SK-N-MC (cell line): Measurements from ENCODE around the gene TIMM10.
A peak's percentile ranks its signal among the peaks of the same experiment; 100 is the strongest.
"Not testable (repeated sequence)": the region's sequence is repeated elsewhere in the genome, so short reads cannot be mapped to it uniquely, and the experiment has no call there.

Experiments
- DNase-seq: peaks from one replicate; pipeline ENCODE4 v3.0.0-alpha.2; 2011; ENCODE audit warnings: low read depth, low spot score
- H3K27ac ChIP-seq: fragments of 200-600 bp; sonication (generic); 2 replicates; pipeline ENCODE4 v1.5.1; 2016; ENCODE audit warnings: mixed run types
- H3K36me3 ChIP-seq: fragments of 200-600 bp; sonication (generic); 2 replicates; pipeline ENCODE4 v1.6.1; 2017; ENCODE audit warnings: antibody characterized with exemption, low read length, mixed read lengths; ENCODE audit not compliant: insufficient read depth
- H3K4me3 ChIP-seq: fragments of 200-600 bp; sonication (generic); 2 replicates; pipeline ENCODE4 v1.5.1; 2016
- H3K9ac ChIP-seq: fragments of 200-600 bp; sonication (generic); 2 replicates; pipeline ENCODE4 v1.8.0; 2017; ENCODE audit warnings: mixed run types, mixed read lengths; ENCODE audit not compliant: insufficient read length
- H3K9me3 ChIP-seq: fragments of 200-600 bp; sonication (generic); 2 replicates; pipeline ENCODE4 v1.6.1; 2017; ENCODE audit warnings: low read depth, mild to moderate bottlenecking, antibody characterized with exemption, low read length, moderate library complexity, mixed read lengths
- EZH2 ChIP-seq: fragments of 200-600 bp; sonication (generic); IDR thresholded peaks from one replicate; pipeline ENCODE4 v1.6.1; 2017; ENCODE audit warnings: antibody characterized with exemption
- FOXP2 ChIP-seq: optimal IDR thresholded peaks from 2 replicates; pipeline ENCODE3; 2011; ENCODE audit warnings: mild to moderate bottlenecking, moderate library complexity; ENCODE audit not compliant: insufficient read depth; ENCODE audit errors: extremely low read length, control extremely low read depth
- POLR2AphosphoS5 ChIP-seq: IDR thresholded peaks from 2 replicates; pipeline ENCODE4 v1.6.1; 2012; ENCODE audit warnings: mild to moderate bottlenecking, low read depth, low read length, borderline replicate concordance

The TIMM10 gene

DNA sequence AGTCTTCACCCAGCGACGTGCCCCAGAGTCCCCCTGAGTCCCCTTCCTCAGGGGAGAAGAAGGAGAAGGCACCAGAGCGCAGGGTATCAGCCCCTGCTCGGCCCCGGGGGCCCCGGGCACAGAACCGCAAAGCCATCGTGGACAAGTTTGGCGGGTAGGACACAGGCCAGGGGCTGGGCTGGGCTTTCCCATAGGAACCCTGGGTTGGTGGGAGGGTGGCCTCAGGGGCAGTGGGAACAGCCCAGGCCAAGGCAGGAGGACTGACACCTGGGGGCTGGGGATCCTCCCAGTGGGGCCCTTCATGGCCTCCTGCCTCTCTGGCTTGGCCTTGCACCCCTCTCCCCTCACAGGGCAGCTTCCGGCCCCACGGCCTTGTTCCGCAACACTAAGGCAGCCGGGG, 15.3 kb upstream of the TIMM10 start:
- no peak for DNase-seq
- no peaks in the 10 kb centered on the region for H3K36me3 ChIP-seq
- H3K27ac ChIP-seq, result no peak overlapping the region
- H3K9ac ChIP-seq, result no peak overlapping the region
- TF ChIP-seq EZH2 (no peak), FOXP2 (no peak), POLR2AphosphoS5 (no peak)
- H3K9me3 ChIP-seq, result no peaks in the 10 kb centered on the region
- no peak overlapping the region for H3K4me3 ChIP-seq

DNA sequence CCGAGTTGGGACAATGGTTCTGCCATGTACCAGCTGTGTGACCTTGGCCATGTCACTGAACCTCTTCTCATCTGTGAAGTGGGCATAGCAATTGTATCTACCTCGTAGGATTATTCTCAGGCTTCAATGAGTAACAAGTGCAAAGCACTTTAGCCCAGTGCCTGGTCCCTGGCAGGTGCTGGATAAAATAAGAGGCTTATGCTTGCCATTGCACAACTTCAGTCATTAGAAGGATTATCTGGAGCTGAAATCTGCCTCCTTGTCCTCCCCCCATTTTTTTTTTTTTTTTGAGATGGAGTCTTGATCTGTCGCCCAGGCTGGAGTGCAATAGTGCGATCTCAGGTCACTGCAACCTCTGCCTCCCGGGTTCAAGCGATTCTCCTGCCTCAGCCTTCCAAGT, 14.0 kb upstream of the TIMM10 start:
- no peak for DNase-seq
- H3K9me3 ChIP-seq, result no peaks in the 10 kb centered on the region
- no peak overlapping the region for H3K27ac ChIP-seq
- H3K36me3 ChIP-seq, result no peaks in the 10 kb centered on the region
- TF ChIP-seq FOXP2 (no peak), POLR2AphosphoS5 (no peak), EZH2 (no peak)
- H3K4me3 ChIP-seq, result no peak overlapping the region
- no peak overlapping the region for H3K9ac ChIP-seq

DNA sequence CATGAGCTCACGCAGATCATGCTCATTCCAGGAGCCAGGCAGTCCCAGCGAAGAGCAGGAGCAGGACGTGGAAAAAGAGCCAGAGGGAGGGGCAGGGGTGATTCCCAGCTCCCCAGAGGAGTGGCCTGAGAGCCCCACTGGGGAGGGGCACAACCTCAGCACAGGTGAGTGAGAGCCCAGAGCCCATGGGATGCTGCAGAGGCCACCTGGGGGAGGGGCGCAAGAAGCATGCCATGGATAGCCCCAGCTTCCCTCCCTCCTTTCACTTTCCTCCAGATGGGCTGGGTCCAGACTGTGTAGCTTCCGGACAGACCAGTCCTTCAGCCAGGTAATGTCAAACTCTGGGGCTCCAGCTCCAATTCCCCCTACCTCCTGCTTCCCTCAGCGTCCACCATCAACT, 13.0 kb upstream of the TIMM10 start:
- Histone ChIP-seq H3K4me3 (no peak overlapping the region), H3K36me3 (no peaks in the 10 kb centered on the region), H3K9me3 (no peaks in the 10 kb centered on the region), H3K9ac (no peak overlapping the region), H3K27ac (no peak overlapping the region)
- no peak for TF ChIP-seq POLR2AphosphoS5
- no peak for TF ChIP-seq FOXP2
- TF ChIP-seq EZH2, result no peak
- DNase-seq, result no peak

DNA sequence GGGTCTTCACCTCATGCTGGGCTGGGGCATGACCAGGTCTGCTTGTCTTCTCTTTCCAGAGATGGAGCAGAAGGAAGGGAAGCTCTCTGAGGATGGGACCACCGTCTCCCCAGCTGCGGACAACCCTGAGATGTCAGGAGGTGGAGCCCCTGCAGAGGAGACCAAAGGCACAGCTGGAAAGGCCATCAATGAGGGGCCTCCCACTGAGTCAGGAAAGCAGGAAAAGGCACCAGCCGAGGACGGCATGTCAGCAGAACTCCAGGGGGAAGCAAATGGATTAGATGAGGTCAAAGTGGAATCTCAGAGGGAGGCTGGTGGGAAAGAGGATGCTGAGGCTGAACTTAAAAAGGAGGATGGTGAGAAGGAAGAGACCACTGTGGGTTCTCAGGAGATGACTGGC, 12.0 kb upstream of the TIMM10 start:
- TF ChIP-seq FOXP2 (no peak), EZH2 (no peak), POLR2AphosphoS5 (no peak)
- no peak overlapping the region for H3K9ac ChIP-seq
- H3K27ac ChIP-seq, result no peak overlapping the region
- no peaks in the 10 kb centered on the region for H3K9me3 ChIP-seq
- no peak overlapping the region for H3K4me3 ChIP-seq
- H3K36me3 ChIP-seq, result no peaks in the 10 kb centered on the region
- no peak for DNase-seq

DNA sequence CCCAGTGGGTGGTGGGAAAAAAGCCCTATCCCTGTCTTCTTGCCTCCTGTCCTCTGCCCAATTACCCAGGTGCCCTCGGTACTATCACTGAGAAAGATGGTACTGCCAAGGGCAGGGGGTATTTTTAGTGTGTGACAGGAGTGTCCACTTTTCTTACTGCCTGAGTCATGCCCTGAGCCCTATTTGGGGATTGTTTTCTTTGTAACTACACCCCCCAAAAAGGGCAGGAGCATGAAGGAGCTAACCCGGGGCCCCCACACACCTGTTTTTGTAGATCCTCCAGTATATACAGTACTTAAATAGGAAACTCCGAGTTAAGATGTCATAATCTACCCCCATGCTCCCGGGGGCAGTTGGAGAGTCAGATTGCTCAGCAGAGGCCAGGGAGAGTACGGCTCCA, 10.6 kb upstream of the TIMM10 start:
- H3K36me3 ChIP-seq, result no peaks in the 10 kb centered on the region
- no peak overlapping the region for H3K9ac ChIP-seq
- H3K9me3 ChIP-seq, result no peaks in the 10 kb centered on the region
- no peak overlapping the region for H3K4me3 ChIP-seq
- DNase-seq, result no peak
- TF ChIP-seq EZH2 (no peak), FOXP2 (no peak), POLR2AphosphoS5 (no peak)
- H3K27ac ChIP-seq, result no peak overlapping the region

DNA sequence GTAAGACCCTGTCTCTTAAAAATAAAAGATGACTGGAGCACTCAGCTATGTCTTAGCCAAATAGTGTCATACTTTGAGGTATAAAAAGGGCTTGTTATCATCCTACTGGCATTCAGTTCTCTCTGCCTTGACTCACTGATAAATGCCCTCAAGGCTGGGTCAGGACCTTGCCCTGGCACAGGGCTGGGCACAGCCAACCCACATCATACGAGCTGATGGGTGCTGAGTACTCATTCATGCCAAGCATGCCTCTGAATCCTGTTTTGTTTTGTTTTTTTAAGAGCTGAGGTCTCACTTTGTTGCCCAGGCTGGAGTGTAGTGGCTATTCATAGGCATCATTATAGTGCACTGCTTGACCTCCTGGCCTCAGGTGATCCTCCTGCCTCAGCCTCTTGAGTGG, 8.8 kb upstream of the TIMM10 start:
- Histone ChIP-seq H3K27ac (no peak overlapping the region), H3K9me3 (no peaks in the 10 kb centered on the region), H3K9ac (no peak overlapping the region), H3K36me3 (no peaks in the 10 kb centered on the region), H3K4me3 (no peak overlapping the region)
- TF ChIP-seq POLR2AphosphoS5 (no peak), FOXP2 (no peak), EZH2 (no peak)
- no peak for DNase-seq

DNA sequence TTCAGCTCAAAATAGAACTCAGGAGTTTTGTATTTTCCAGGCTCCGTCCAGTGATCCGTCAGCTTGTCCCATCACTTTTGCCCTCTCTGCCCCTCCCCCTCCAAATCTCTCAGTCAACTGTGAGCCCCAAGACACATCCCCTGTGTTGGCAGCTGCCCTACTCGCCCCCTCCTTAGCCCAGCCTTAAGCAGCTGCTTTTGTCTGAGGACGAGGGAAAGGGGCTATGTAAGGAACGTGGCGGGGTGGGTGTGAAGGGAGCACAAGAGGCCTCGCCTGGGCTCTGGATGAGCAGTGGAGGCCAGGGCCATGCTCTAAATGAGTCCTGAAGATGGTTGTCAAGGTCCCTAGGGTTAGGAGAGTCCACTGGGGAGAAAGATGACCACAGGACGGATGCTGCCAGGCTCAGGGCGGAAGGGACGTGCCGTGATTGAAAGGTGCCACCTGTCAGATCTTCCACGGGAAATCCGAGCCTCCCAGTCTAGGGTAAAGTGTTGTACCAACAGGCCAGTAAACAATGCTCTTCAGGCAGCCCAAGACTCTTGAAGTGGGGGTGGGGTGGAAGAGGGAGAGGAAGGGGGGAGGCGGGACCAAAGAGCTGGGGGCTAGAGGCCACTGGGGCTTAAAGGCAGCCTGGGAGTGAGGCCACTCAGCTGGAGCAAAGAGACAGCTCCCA, 6.5 kb upstream of the TIMM10 start, which contains the start of gene SMTNL1:
Gene SMTNL1 (plus strand): TSS at position 649 of the 673 bp plus-strand sequence. CDS start 5,048 bp downstream, outside the sequence.
- no peak for TF ChIP-seq POLR2AphosphoS5
- no peak for TF ChIP-seq EZH2
- no peak for TF ChIP-seq FOXP2
- Histone ChIP-seq H3K4me3 (no peak within 1 kb of the TSS), H3K9me3 (no peaks in the 10 kb centered on the region), H3K36me3 (no peaks in the 10 kb centered on the region), H3K27ac (no peak within 1 kb of the TSS), H3K9ac (no peak within 1 kb of the TSS)
- no peak for DNase-seq

DNA sequence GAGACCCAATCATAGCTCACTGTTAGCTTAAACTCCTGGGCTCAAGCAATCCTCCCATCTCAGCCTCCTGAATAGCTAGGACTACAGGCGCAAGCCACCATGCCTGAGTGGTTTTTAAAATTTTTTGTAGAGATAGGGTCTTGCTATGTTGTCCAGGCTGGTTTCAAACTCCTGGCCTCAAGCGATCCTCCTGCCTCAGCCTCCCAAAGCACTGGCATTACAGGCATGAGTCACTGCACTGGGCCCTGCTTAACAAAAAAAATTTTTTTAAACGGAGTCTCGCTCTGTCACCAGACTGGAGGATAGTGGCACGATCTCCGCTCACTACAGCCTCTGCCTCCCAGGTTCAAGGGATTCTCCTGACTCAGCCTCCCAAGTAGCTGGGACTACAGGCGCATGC, 3.9 kb upstream of the TIMM10 start:
- not testable (repeated sequence) for DNase-seq, H3K36me3 ChIP-seq, H3K9ac ChIP-seq, H3K27ac ChIP-seq, H3K4me3 ChIP-seq, H3K9me3 ChIP-seq

DNA sequence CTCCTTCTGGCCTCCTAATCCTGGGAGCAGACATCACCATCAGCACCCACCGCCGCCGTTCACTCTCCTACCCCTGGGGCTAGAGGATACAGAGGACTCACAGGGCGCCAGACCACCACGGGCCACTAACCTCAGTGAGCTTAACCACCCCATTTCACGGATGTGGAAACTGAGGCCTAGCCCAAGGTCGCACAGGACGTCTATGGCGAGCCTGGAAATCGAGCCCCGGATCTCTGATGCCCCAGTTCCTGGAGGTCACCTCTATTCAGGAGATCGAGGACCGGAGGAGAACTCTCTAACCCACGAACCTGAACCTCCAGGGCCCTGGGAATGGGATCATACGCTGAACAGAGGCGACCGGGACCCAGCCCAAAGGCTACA, 349 bp downstream of the TIMM10 start:
- Histone ChIP-seq H3K4me3 (peak overlapping the region; percentile 94), H3K9ac (peak overlapping the region; percentile 96), H3K36me3 (peaks cover 13% of the 10 kb centered on the region), H3K9me3 (no peaks in the 10 kb centered on the region), H3K27ac (peak overlapping the region; percentile 37; the same call in 1 of the 2 replicates)
- TF ChIP-seq FOXP2 (no peak), EZH2 (no peak), POLR2AphosphoS5 (no peak)
- DNase-seq, result no peak
